HCT116 (cell line): ENCODE data around the gene TMEM134. TPM values are rescaled to one million over a fixed set of nuclear protein-coding genes. Genes with fewer than 3 reads are reported as not detected.

Experiments used
- ATAC-seq: fragments of 200-7000 bp; cut with Tn5 transposase; 2 replicates; pipeline ENCODE4 v1.9.1; 2020; ENCODE audit warnings: mild to moderate bottlenecking, moderate library complexity
- BruUV-seq: library from RNA; stranded (reverse); fragments of 400-500 nt; replicated peaks from 2 replicates; lab custom pipeline; 2021; lab: Mats Ljungman, UMichigan
- CTCF ChIA-PET: fragments of 300-600 bp; sonication (Branson Sonifier 250); formaldehyde crosslinking; loops from one replicate; lab custom pipeline; 2021; ENCODE audit warnings: antibody characterized with exemption; lab: Charles Lee
- POLR2A ChIA-PET: fragments of 300-600, 350-600 bp; sonication (Branson Sonifier 250); formaldehyde crosslinking; loops from one replicate; lab custom pipeline; 2021; ENCODE audit warnings: antibody characterized with exemption; lab: Charles Lee
- RAD21 ChIA-PET, 2 experiments: fragments of 300-600 bp; sonication (Branson Sonifier 250); formaldehyde crosslinking; loops; one replicate each; lab custom pipeline; 2023; ENCODE audit warnings: low total read pairs in 2 of 2; ENCODE audit not compliant: uncharacterized antibody in 2 of 2, unreplicated experiment in 2 of 2, low non-redundant PET in 1 of 2; lab: Charles Lee
- DNase-seq: peaks from one replicate; pipeline ENCODE4 v3.0.0-alpha.2; 2010; ENCODE audit warnings: low read depth, low spot score
- H2AFZ ChIP-seq: fragments of 200-600 bp; shearing (Covaris generic), sonication (generic); 2 replicates; pipeline ENCODE4 v1.6.1; 2017; ENCODE audit warnings: low read depth, mixed run types, mixed read lengths, antibody characterized with exemption, low read length; ENCODE audit not compliant: poor library complexity, severe bottlenecking
- H3K27ac ChIP-seq: 2 replicates; pipeline ENCODE4 v1.5.1; 2012; ENCODE audit warnings: low read depth, low read length
- H3K27me3 ChIP-seq: fragments of 200-600 bp; sonication (generic); 2 replicates; pipeline ENCODE4 v1.6.1; 2016; ENCODE audit warnings: mixed run types, low read length, mixed read lengths; ENCODE audit not compliant: insufficient read depth
- H3K36me3 ChIP-seq, 2 experiments: fragments of 200-500 bp in 1 of 2; fragments of 200-600 bp in 1 of 2; sonication (Bioruptor generic) in 1 of 2; sonication (generic) in 1 of 2; 2 replicates each; pipeline versions ENCODE4 v1.5.1 to v1.6.1; 2014 to 2016; ENCODE audit warnings: low read length in 2 of 2, inconsistent platforms in 1 of 2, mixed read lengths in 1 of 2, mixed run types in 1 of 2; ENCODE audit not compliant: insufficient read depth in 2 of 2, control insufficient read depth in 1 of 2
- H3K4me1 ChIP-seq, 2 experiments: fragments of 200-600 bp in 1 of 2; sonication (generic) in 1 of 2; 2 replicates each; pipeline versions ENCODE4 v1.5.1 to v1.6.1; 2012 to 2017; ENCODE audit warnings: low read length in 2 of 2, inconsistent platforms in 1 of 2, mild to moderate bottlenecking in 1 of 2, mixed read lengths in 1 of 2, mixed run types in 1 of 2, moderate library complexity in 1 of 2; ENCODE audit not compliant: insufficient read depth in 2 of 2, control insufficient read depth in 1 of 2
- H3K4me2 ChIP-seq: fragments of 200-600 bp; sonication (generic); 2 replicates; pipeline ENCODE4 v1.6.1; 2017; ENCODE audit warnings: mixed run types, low read length, mixed read lengths
- H3K4me3 ChIP-seq, 2 experiments: fragments of 200-600 bp in 1 of 2; sonication (generic) in 1 of 2; replicated peaks in 1 of 2; 2 replicates each; pipeline ENCODE4 v1.5.1; 2011 to 2016; ENCODE audit warnings: low read length in 2 of 2, control low read depth in 1 of 2, low read depth in 1 of 2, mild to moderate bottlenecking in 1 of 2, mixed read lengths in 1 of 2, mixed run types in 1 of 2
- H3K79me2 ChIP-seq: fragments of 200-600 bp; sonication (generic); 2 replicates; pipeline ENCODE4 v1.6.1; 2017; ENCODE audit warnings: mild to moderate bottlenecking, mixed run types, low read length, moderate library complexity, mixed read lengths; ENCODE audit not compliant: insufficient read depth
- H3K9ac ChIP-seq: fragments of 200-600 bp; sonication (generic); 2 replicates; pipeline ENCODE4 v1.6.1; 2016; ENCODE audit warnings: low read length, mixed read lengths
- H3K9me2 ChIP-seq: fragments of 200-600 bp; sonication (generic), shearing (Covaris generic); 2 replicates; pipeline ENCODE4 v1.6.1; 2017; ENCODE audit warnings: mixed run types, mild to moderate bottlenecking, moderate library complexity; ENCODE audit not compliant: insufficient read depth
- H3K9me3 ChIP-seq, 2 experiments: fragments of 200-500 bp in 1 of 2; fragments of 200-600 bp in 1 of 2; sonication (Bioruptor generic) in 1 of 2; sonication (generic) in 1 of 2; 2 replicates each; pipeline ENCODE4 v1.6.1; 2014 to 2017; ENCODE audit warnings: low read length in 2 of 2, mixed read lengths in 2 of 2, inconsistent platforms in 1 of 2, low read depth in 1 of 2, mild to moderate bottlenecking in 1 of 2, mixed run types in 1 of 2, moderate library complexity in 1 of 2; ENCODE audit not compliant: control insufficient read depth in 1 of 2, insufficient read depth in 1 of 2
- H4K20me1 ChIP-seq: fragments of 200-600 bp; sonication (generic), shearing (Covaris generic); 2 replicates; pipeline ENCODE4 v1.6.1; 2017; ENCODE audit warnings: mixed run types, mild to moderate bottlenecking, moderate library complexity; ENCODE audit not compliant: insufficient read depth
- CEBPB ChIP-seq: IDR thresholded peaks from 2 replicates; pipeline ENCODE4 v1.6.1; 2012; ENCODE audit warnings: low read depth
- CTCF ChIP-seq, 3 experiments: fragments of 200-600 bp in 1 of 3; sonication (generic) in 1 of 3; IDR thresholded peaks in 2 of 3; conservative IDR thresholded peaks in 1 of 3; 2 replicates each; pipeline ENCODE4 v1.5.1; 2012 to 2017; ENCODE audit warnings: low read depth in 2 of 3, low read length in 2 of 3, antibody characterized with exemption in 1 of 3, borderline replicate concordance in 1 of 3, control low read depth in 1 of 3, mild to moderate bottlenecking in 1 of 3, mixed read lengths in 1 of 3, mixed run types in 1 of 3, moderate library complexity in 1 of 3; ENCODE audit not compliant: insufficient read depth in 1 of 3
- EZH2 ChIP-seq: fragments of 200-600 bp; sonication (generic); IDR thresholded peaks from 2 replicates; pipeline ENCODE4 v1.6.1; 2017; ENCODE audit warnings: antibody characterized with exemption, mixed run types
- POLR2AphosphoS5 ChIP-seq: IDR thresholded peaks from 2 replicates; pipeline ENCODE4 v1.6.1; 2011; ENCODE audit warnings: mild to moderate bottlenecking, low read depth, low read length, moderate library complexity
- SIN3A ChIP-seq: IDR thresholded peaks from 2 replicates; pipeline ENCODE4 v1.6.1; 2012; ENCODE audit warnings: low read depth
- TCF7L2 ChIP-seq: IDR thresholded peaks from 2 replicates; pipeline ENCODE4 v1.7.0; 2011; ENCODE audit warnings: borderline replicate concordance, inconsistent platforms; ENCODE audit not compliant: insufficient read depth, insufficient read length; ENCODE audit errors: extremely low read depth
- YY1 ChIP-seq: IDR thresholded peaks from 2 replicates; pipeline ENCODE4 v1.6.1; 2011; ENCODE audit warnings: low read length, low read depth, moderate library complexity, mild to moderate bottlenecking; ENCODE audit not compliant: insufficient replicate concordance; ENCODE audit errors: extremely low read depth
- intact Hi-C: fragments of 100-400 bp; cut with micrococcal nuclease; formaldehyde crosslinking; loops from 2 replicates; pipeline ENCODE4 v1.10.0; 2022
- total RNA-seq: library from RNA; stranded (reverse); gene quantifications from one replicate; pipeline ENCODE4 v1.2.1, GENCODE V29; 2021; ENCODE audit not compliant: unreplicated experiment
- TF ChIP-seq, protein P1 (sequence below): IDR thresholded peaks from 2 replicates; pipeline ENCODE4 v1.6.1; 2012

The TMEM134 gene
- total RNA-seq, 1 experiment from 2014 or later = 44.2 TPM

GRCh38 chr11:67505605-67506396 lies 36.8 kb upstream of the TMEM134 start:
- H3K4me1 ChIP-seq = peaks cover 31 to 43% of the 10 kb centered on the region in 2 experiments
- TF ChIP-seq SIN3A (no peak), EZH2 (no peak), YY1 (peak; percentile 41), POLR2AphosphoS5 (peak; percentile 76), TCF7L2 (no peak), CTCF (IDR thresholded peaks at IDR 0.05 in 2 of 3, conservative IDR thresholded peaks at IDR 0.05 in 1 of 3; ENCODE audit: borderline replicate concordance in 1 of 3, insufficient read depth in 1 of 3, low read depth in 2 of 3, low read length in 2 of 3) (peak in 2 of 3 experiments; percentile 94 to 99; a peak in 4 of 6 replicates), CEBPB (no peak)
- TF ChIP-seq, protein P1, sequence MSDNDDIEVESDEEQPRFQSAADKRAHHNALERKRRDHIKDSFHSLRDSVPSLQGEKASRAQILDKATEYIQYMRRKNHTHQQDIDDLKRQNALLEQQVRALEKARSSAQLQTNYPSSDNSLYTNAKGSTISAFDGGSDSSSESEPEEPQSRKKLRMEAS = no peak
- intact Hi-C loops = loop anchor here (1.0 to 5.0 kb wide), 4 partner anchors 36 to 155 kb away; partner anchors contain the start of genes RPS6KB2 and TMEM134
- H4K20me1 ChIP-seq = no peaks in the 10 kb centered on the region
- no peak overlapping the region for H2AFZ ChIP-seq
- no TSS peak for BruUV-seq
- H3K4me3 ChIP-seq = peak overlapping the region; percentile 91 to 98
- ATAC-seq (peak; percentile 57), DNase-seq (peak; percentile 93)
- H3K9ac ChIP-seq = peak overlapping the region; percentile 95
- ChIA-PET CTCF (interaction anchor here (1.2 to 2.4 kb wide), 2 partner anchors 85 to 104 kb away, joined by 3 to 11 read pairs; partner anchors contain the start of gene PPP1CA), POLR2A (no interaction called here), RAD21 (interaction anchor here in 1 of 2 experiments (0.6 kb wide), 1 partner anchor 151 kb away, joined by 3 read pairs; no protein-coding TSS in a partner anchor)
- H3K4me2 ChIP-seq = peak overlapping the region; percentile 88
- H3K9me3 ChIP-seq = no peaks in the 10 kb centered on the region
- peaks cover 29% of the 10 kb centered on the region for H3K79me2 ChIP-seq
- H3K27me3 ChIP-seq = no peaks in the 10 kb centered on the region
- peak overlapping the region; percentile 93 for H3K27ac ChIP-seq
- H3K36me3 ChIP-seq = peaks cover 5 to 10% of the 10 kb centered on the region in 2 experiments; a peak in 3 of 4 replicates
- no peaks in the 10 kb centered on the region for H3K9me2 ChIP-seq
